IPS DF 4.7 (cell line): Measurements from ENCODE around the gene PLPP1.
"Not testable (repeated sequence)": the region's sequence is repeated elsewhere in the genome, so short reads cannot be mapped to it uniquely, and the experiment has no call there.

ENCODE experiments used
- DNase-seq: peaks from one replicate; pipeline ENCODE4 v3.0.0-alpha.2; 2013; ENCODE audit warnings: low spot score; ENCODE audit errors: extremely low read depth

PLPP1 gene

GRCh38 chr5:55546947-55547346 lies 12.2 kb upstream of the PLPP1 start:
- no peak for DNase-seq

GRCh38 chr5:55544341-55544740 lies 9.6 kb upstream of the PLPP1 start:
- DNase-seq = no peak

- no peak for DNase-seq
These were observed 6.4 kb upstream of the PLPP1 start for GRCh38 chr5:55541056-55541635.

GRCh38 chr5:55540525-55540924 lies 5.8 kb upstream of the PLPP1 start:
- no peak for DNase-seq

GRCh38 chr5:55540024-55540423 lies 5.3 kb upstream of the PLPP1 start:
- DNase-seq = no peak

- no peak for DNase-seq
These were observed 3.9 kb upstream of the PLPP1 start for GRCh38 chr5:55538661-55539060.

- DNase-seq = not testable (repeated sequence)
These were observed 2.6 kb upstream of the PLPP1 start for GRCh38 chr5:55537315-55537714.

- no peak for DNase-seq
These were observed 588 bp upstream of the PLPP1 start for GRCh38 chr5:55535199-55535905.

GRCh38 chr5:55533521-55534435 lies 986 bp downstream of the PLPP1 start:
- DNase-seq = no peak

GRCh38 chr5:55530669-55531068 lies 4.1 kb downstream of the PLPP1 start:
- no peak for DNase-seq

- no peak for DNase-seq
These were observed 9.9 kb downstream of the PLPP1 start for GRCh38 chr5:55524816-55525215.

GRCh38 chr5:55523293-55523692 lies 11.5 kb downstream of the PLPP1 start:
- no peak for DNase-seq

GRCh38 chr5:55521881-55522280 lies 12.9 kb downstream of the PLPP1 start:
- no peak for DNase-seq

- DNase-seq = no peak
These were observed 14.5 kb downstream of the PLPP1 start for GRCh38 chr5:55520117-55520839.

GRCh38 chr5:55518831-55519390 lies 15.9 kb downstream of the PLPP1 start:
- DNase-seq = no peak

GRCh38 chr5:55517804-55518203 lies 17.0 kb downstream of the PLPP1 start:
- no peak for DNase-seq

GRCh38 chr5:55511010-55511409 lies 23.8 kb downstream of the PLPP1 start:
- no peak for DNase-seq

- no peak for DNase-seq
These were observed 24.3 kb downstream of the PLPP1 start for GRCh38 chr5:55510523-55510880.

- DNase-seq = no peak
These were observed 24.8 kb downstream of the PLPP1 start for GRCh38 chr5:55509796-55510522.

GRCh38 chr5:55509097-55509496 lies 25.7 kb downstream of the PLPP1 start:
- no peak for DNase-seq

- DNase-seq = no peak
These were observed 27.2 kb downstream of the PLPP1 start for GRCh38 chr5:55507574-55507973.
